Endothelial cell of umbilical vein (primary cell): ENCODE measurements around the gene ART5. TPM values are rescaled to one million over a fixed set of nuclear protein-coding genes. Genes with fewer than 3 reads are reported as not detected.

ENCODE experiments used
- BruUV-seq: library from RNA; stranded (reverse); fragments of 400-500 nt; replicated peaks from 2 replicates; lab custom pipeline; 2021; lab: Mats Ljungman, UMichigan
- CTCF ChIA-PET: fragments of 300-600, 350-600 bp; sonication (Branson Sonifier 250); formaldehyde crosslinking; loops from one replicate; lab custom pipeline; 2021; ENCODE audit warnings: antibody characterized with exemption, inconsistent platforms; lab: Charles Lee
- POLR2A ChIA-PET: fragments of 300-600, 350-600 bp; sonication (Branson Sonifier 250); formaldehyde crosslinking; loops from one replicate; lab custom pipeline; 2021; ENCODE audit warnings: antibody characterized with exemption, inconsistent platforms; lab: Charles Lee
- DNase-seq: peaks from one replicate; pipeline ENCODE4 v3.0.0-alpha.2; 2011; ENCODE audit warnings: low read depth, low spot score
- FAIRE-seq: peaks from 2 replicates; lab custom pipeline; 2011; peaks lifted over from hg19 to GRCh38; lab: Jason Lieb, UNC
- H2AFZ ChIP-seq: 2 replicates; pipeline ENCODE4 v1.6.0; 2012; ENCODE audit warnings: low read depth, low read length, control low read depth, inconsistent platforms
- H3K27ac ChIP-seq: 2 replicates; pipeline ENCODE4 v1.5.1; 2011; ENCODE audit warnings: low read depth, mild to moderate bottlenecking, control low read depth, low read length, moderate library complexity; ENCODE audit not compliant: insufficient read depth
- H3K27me3 ChIP-seq, 2 experiments: 2 replicates each; pipeline versions ENCODE4 v1.6.0 to v1.6.1; 2011; ENCODE audit warnings: low read length in 2 of 2, mixed read lengths in 1 of 2; ENCODE audit not compliant: control insufficient read depth in 2 of 2, insufficient read depth in 2 of 2
- H3K36me3 ChIP-seq, 2 experiments: 2 replicates in 1 of 2; 3 replicates in 1 of 2; pipeline ENCODE4 v1.5.1; 2011; ENCODE audit warnings: low read length in 2 of 2, mild to moderate bottlenecking in 1 of 2, moderate library complexity in 1 of 2; ENCODE audit not compliant: control insufficient read depth in 2 of 2, insufficient read depth in 2 of 2; ENCODE audit errors: extremely low read depth in 1 of 2
- H3K4me1 ChIP-seq: 3 replicates; pipeline ENCODE4 v1.5.1; 2011; ENCODE audit warnings: mild to moderate bottlenecking, low read length; ENCODE audit not compliant: control insufficient read depth, insufficient read depth; ENCODE audit errors: extremely low read depth
- H3K4me2 ChIP-seq: 2 replicates; pipeline ENCODE4 v1.6.1; 2011; ENCODE audit warnings: low read length, control low read depth, mixed read lengths; ENCODE audit not compliant: insufficient read depth
- H3K4me3 ChIP-seq, 3 experiments: fragments of 200-600 bp in 1 of 3; sonication (generic), shearing (Covaris generic) in 1 of 3; replicated peaks in 1 of 3; 2 replicates each; pipeline ENCODE4 v1.5.1; 2011 to 2016; ENCODE audit warnings: control low read depth in 3 of 3, low read length in 3 of 3, mild to moderate bottlenecking in 2 of 3, inconsistent platforms in 1 of 3, low read depth in 1 of 3, moderate library complexity in 1 of 3; ENCODE audit not compliant: insufficient read depth in 1 of 3
- H3K79me2 ChIP-seq: 2 replicates; pipeline ENCODE4 v1.6.0; 2012; ENCODE audit warnings: low read length, inconsistent platforms; ENCODE audit not compliant: control insufficient read depth, insufficient read depth
- H3K9ac ChIP-seq: replicated peaks from 2 replicates; pipeline ENCODE3; 2011; ENCODE audit warnings: low read length, control low read depth; ENCODE audit not compliant: insufficient read depth; ENCODE audit errors: extremely low read depth
- H3K9me1 ChIP-seq: replicated peaks from 3 replicates; pipeline ENCODE4 v1.6.0; 2011; ENCODE audit warnings: mild to moderate bottlenecking, low read length; ENCODE audit not compliant: control insufficient read depth, insufficient read depth; ENCODE audit errors: extremely low read depth
- H3K9me3 ChIP-seq: replicated peaks from 2 replicates; pipeline ENCODE4 v1.5.1; 2012; ENCODE audit warnings: low read length, inconsistent platforms; ENCODE audit not compliant: control insufficient read depth, insufficient read depth
- H4K20me1 ChIP-seq: replicated peaks from 2 replicates; pipeline ENCODE3; 2011; ENCODE audit warnings: mild to moderate bottlenecking, low read length; ENCODE audit not compliant: control insufficient read depth, insufficient read depth; ENCODE audit errors: extremely low read depth
- CTCF ChIP-seq, 2 donors: IDR thresholded peaks; 1 replicate in 1 of 2; 2 replicates in 1 of 2; pipeline ENCODE4 v1.5.1; 2011; ENCODE audit warnings: low read length in 2 of 2, mild to moderate bottlenecking in 2 of 2, moderate library complexity in 2 of 2, control low read depth in 1 of 2, inconsistent platforms in 1 of 2, low read depth in 1 of 2; ENCODE audit not compliant: insufficient read depth in 1 of 2; ENCODE audit errors: extremely low read depth in 1 of 2
- EZH2 ChIP-seq: IDR thresholded peaks from 2 replicates; pipeline ENCODE4 v1.6.1; 2012; ENCODE audit warnings: borderline replicate concordance, low read depth, mild to moderate bottlenecking, moderate library complexity, low read length, inconsistent platforms; ENCODE audit not compliant: severe bottlenecking
- FOS ChIP-seq: IDR thresholded peaks from 2 replicates; pipeline ENCODE4 v1.6.1; 2011; ENCODE audit warnings: mild to moderate bottlenecking, low read length, moderate library complexity, borderline replicate concordance; ENCODE audit not compliant: insufficient read depth
- GATA2 ChIP-seq: IDR thresholded peaks from 2 replicates; pipeline ENCODE4 v1.7.0; 2011; ENCODE audit warnings: low read depth, mild to moderate bottlenecking, moderate library complexity, mixed read lengths, low read length; ENCODE audit not compliant: insufficient read length, insufficient read depth
- JUN ChIP-seq: IDR thresholded peaks from 2 replicates; pipeline ENCODE4 v1.6.1; 2011; ENCODE audit warnings: borderline replicate concordance, low read depth; ENCODE audit not compliant: insufficient read length, insufficient read depth
- MAX ChIP-seq: IDR thresholded peaks from 2 replicates; pipeline ENCODE4 v1.6.1; 2011; ENCODE audit not compliant: insufficient read depth, insufficient read length
- MYC ChIP-seq: IDR thresholded peaks from one replicate; pipeline ENCODE4 v1.6.1; 2011; ENCODE audit warnings: mild to moderate bottlenecking, low read depth, low read length
- POLR2A ChIP-seq: IDR thresholded peaks from 2 replicates; pipeline ENCODE4 v1.6.1; 2012; ENCODE audit warnings: low read depth, mild to moderate bottlenecking, control low read depth, low read length
- POLR2AphosphoS5 ChIP-seq: IDR thresholded peaks from 2 replicates; pipeline ENCODE4 v1.6.1; 2012; ENCODE audit warnings: low read depth, mild to moderate bottlenecking, control low read depth, low read length, moderate library complexity; ENCODE audit not compliant: insufficient read depth
- dilution Hi-C: fragments of 300-500 bp; cut with MboI; formaldehyde crosslinking; loops from one replicate; pipeline ENCODE4 v1.15.0; 2019; ENCODE audit warnings: low sequenced_read_pairs; ENCODE audit not compliant: extremely low pct_ligation_motif_present
- intact Hi-C: fragments of 100-400 bp; cut with micrococcal nuclease; formaldehyde crosslinking; loops from one replicate; pipeline ENCODE4 v1.10.0; 2022
- polyA plus RNA-seq, 4 experiments: library from polyadenylated mRNA; depleted of rRNA in 3 of 4; stranded (reverse) in 3 of 4; unstranded in 1 of 4; fragments of >200 nt; gene quantifications; 2 replicates each; pipeline versions ENCODE4 v1.2.1 to v1.2.3, GENCODE V29; 2011 to 2012; ENCODE audit warnings: missing spikeins in 1 of 4
- total RNA-seq: library from RNA; stranded (reverse); gene quantifications from 2 replicates; pipeline ENCODE4 v1.2.3, GENCODE V29; 2021

The ART5 gene
- total and polyA plus RNA-seq, 2 donors (not counting 3 experiments of a cell fraction or from before 2014, with no cell fraction given), result not detected

- Histone ChIP-seq H3K9ac (no peak overlapping the region), H3K4me3 (peak overlapping the region; percentile 26 to 54 (median 28)), H4K20me1 (no peaks in the 10 kb centered on the region), H3K9me1 (no peaks in the 10 kb centered on the region), H3K36me3 (no peaks in the 10 kb centered on the region), H2AFZ (peak overlapping the region; percentile 18), H3K27ac (no peak overlapping the region), H3K79me2 (no peaks in the 10 kb centered on the region), H3K9me3 (no peaks in the 10 kb centered on the region), H3K4me1 (peaks cover 5% of the 10 kb centered on the region), H3K27me3 (peaks cover 4% of the 10 kb centered on the region in 2 experiments), H3K4me2 (peak overlapping the region; percentile 62)
- BruUV-seq, result no TSS peak
- intact Hi-C loops (loop anchor here (10.0 kb wide), 1 partner anchor 708 kb away; no protein-coding TSS in a partner anchor), dilution Hi-C loops (no loop called here)
- DNase-seq (peak; percentile 87), FAIRE-seq (peak; percentile 64)
- no peak for TF ChIP-seq POLR2AphosphoS5
- CTCF ChIA-PET, result no interaction called here
- POLR2A ChIA-PET, result no interaction called here
Observed at GRCh38 chr11:3642071-3642951, 519 bp upstream of the ART5 start.

- Histone ChIP-seq H2AFZ (no peak overlapping the region), H3K27me3 (peaks cover 1 to 4% of the 10 kb centered on the region in 2 experiments), H4K20me1 (no peaks in the 10 kb centered on the region), H3K79me2 (no peaks in the 10 kb centered on the region), H3K9me3 (no peaks in the 10 kb centered on the region), H3K36me3 (no peaks in the 10 kb centered on the region), H3K27ac (no peak overlapping the region), H3K4me2 (no peak overlapping the region), H3K4me3 (no peak overlapping the region), H3K9me1 (no peaks in the 10 kb centered on the region), H3K9ac (no peak overlapping the region), H3K4me1 (peaks cover 5% of the 10 kb centered on the region)
- CTCF ChIA-PET, result no interaction called here
- intact Hi-C loops (loop anchor here (10.0 kb wide), 1 partner anchor 706 kb away; no protein-coding TSS in a partner anchor), dilution Hi-C loops (no loop called here)
- POLR2A ChIA-PET, result no interaction called here
- no peak for TF ChIP-seq GATA2
- no peak for TF ChIP-seq FOS
- no peak for TF ChIP-seq EZH2
- TF ChIP-seq POLR2A, result no peak
- no peak for TF ChIP-seq CTCF (IDR thresholded peaks at IDR 0.05; ENCODE audit: extremely low read depth in 1 of 2, insufficient read depth in 1 of 2, low read depth in 1 of 2, low read length in 2 of 2)
- TF ChIP-seq MAX, result no peak
- no peak for TF ChIP-seq MYC
- TF ChIP-seq POLR2AphosphoS5, result no peak
- no peak for TF ChIP-seq JUN
- BruUV-seq, result no TSS peak
- DNase-seq, result no peak
- FAIRE-seq, result no peak
Observed at GRCh38 chr11:3641191-3641590, 601 bp downstream of the ART5 start.
